Stimulated activated CD4-positive, alpha-beta T cell treated with anti-CD3 and anti-CD28 coated beads, TNF-alpha, amount 100 ng/mL, for 4 hours (primary cell): ENCODE measurements around the gene BCL7A.

Source experiments
- DNase-seq, 3 experiments: peaks; one replicate each; pipeline ENCODE4 v3.0.0-alpha.2; 2020; ENCODE audit warnings: low read depth in 3 of 3

Gene BCL7A

GRCh38 chr12:122079033-122079531 is 57.4 kb downstream of the BCL7A start:
- no peak for DNase-seq

- no peak for DNase-seq
Observed at GRCh38 chr12:122079532-122080081, 57.9 kb downstream of the BCL7A start.

DNA sequence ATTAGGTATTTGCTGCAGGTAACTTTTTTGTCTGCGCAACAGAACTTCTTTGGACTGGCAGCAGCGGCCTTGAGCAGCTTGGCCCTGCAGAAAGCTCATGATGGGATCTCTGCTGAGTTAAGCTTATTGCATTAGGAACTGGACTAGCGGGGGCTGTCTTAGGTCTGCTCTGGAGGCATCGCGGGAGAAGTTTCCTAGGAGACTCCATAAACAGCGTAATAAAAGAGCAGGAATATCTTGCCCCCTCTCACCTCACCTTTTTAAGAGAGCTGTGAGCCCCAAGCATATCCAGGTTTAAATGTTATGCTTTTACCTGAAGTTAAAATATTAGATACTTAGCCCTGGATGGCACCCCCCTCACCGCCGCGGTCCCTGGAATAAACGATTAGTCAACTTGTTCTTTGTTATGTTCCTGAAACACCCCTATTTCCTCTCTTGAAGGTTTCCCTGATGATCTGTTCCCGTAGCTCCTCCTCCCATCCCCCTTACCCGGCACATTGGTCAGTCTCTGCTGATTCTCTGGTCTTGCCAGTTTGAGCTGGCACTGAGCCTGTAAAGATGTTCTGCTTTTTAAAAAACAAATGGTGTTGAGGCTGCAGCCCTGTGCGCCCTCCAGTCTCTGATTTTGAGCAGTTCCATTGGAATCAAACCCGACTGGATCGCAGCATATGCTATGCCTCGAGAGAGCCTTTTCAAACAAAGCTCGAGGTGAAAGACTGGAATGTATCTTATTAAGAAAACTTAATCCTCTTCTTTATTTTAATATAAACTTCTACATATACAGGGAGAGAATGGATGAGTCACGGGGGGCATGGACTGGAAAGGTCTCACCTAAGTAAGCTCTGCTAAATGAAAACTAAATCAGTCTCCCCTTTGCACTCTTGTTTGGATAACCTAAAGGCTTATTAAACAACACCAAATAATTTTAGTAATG is 58.7 kb downstream of the BCL7A start:
- DNase-seq: no peak

GRCh38 chr12:122081083-122081696 is 59.5 kb downstream of the BCL7A start:
- DNase-seq: no peak

DNA sequence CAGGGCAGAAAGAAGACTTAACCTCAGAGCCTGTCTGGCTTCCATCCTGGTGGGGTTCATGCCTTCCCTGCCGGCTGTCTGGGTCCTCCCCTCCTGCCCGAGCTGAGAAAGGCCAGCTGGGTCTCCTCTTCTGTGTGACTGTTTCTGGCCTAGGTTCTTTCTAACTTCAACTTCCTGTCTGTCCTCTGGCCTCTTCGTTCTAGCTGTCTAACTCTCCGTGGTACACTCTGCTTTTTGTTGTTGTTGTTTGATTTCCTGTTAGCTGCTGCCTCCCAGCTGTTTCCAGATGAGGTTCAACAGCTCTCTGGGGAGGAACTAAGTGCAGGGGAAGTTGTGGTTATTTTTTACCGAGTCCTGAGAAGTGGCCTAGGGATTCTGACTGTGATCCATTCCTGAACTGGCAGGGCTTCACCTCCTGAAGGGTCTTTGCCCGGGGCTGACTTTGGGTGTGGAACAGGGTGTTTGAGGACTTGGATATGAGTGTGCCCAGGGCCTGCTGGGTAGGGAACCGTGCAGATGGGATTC is 60.1 kb downstream of the BCL7A start:
- DNase-seq: no peak

- DNase-seq: no peak
Observed at GRCh38 chr12:122082621-122083356, 61.1 kb downstream of the BCL7A start.

- DNase-seq: no peak
Observed at GRCh38 chr12:122084857-122085405, 63.2 kb downstream of the BCL7A start.

GRCh38 chr12:122085591-122085990 is 63.9 kb downstream of the BCL7A start:
- no peak for DNase-seq

GRCh38 chr12:122086116-122086515 is 64.4 kb downstream of the BCL7A start:
- no peak for DNase-seq

DNA sequence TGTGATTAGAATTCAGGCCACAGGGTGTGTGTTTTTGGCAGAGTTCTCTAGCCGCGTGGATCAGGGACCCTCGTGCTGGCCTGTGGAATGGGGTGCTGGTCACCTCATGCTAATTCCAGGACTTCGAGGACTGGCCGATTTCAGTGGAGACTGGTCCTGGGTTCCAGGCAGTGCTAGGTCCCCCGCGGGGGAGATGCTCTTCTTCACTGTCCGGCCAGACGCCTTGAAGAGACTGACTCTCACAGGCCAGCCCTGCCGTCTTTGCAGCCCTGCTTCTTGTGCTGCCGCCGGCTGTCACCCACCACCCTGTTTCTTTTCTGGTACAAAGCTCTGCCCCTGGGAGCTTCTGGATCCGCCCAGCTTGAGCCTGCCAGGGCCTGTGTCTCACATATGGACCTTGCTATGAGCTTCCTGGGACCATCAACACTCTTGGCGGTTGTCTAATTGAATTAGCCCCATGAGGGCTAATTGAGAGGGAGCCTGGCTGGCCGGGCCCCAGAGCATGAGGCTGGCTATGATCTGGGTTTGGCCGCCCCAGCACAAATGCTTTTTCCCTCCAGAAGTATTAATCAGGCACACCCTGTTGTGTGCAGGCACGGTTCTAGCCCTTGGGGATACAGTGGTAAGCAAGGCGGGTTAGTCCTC is 65.1 kb downstream of the BCL7A start:
- no peak for DNase-seq

- DNase-seq: no peak
Observed at GRCh38 chr12:122087431-122088178, 65.9 kb downstream of the BCL7A start.

DNA sequence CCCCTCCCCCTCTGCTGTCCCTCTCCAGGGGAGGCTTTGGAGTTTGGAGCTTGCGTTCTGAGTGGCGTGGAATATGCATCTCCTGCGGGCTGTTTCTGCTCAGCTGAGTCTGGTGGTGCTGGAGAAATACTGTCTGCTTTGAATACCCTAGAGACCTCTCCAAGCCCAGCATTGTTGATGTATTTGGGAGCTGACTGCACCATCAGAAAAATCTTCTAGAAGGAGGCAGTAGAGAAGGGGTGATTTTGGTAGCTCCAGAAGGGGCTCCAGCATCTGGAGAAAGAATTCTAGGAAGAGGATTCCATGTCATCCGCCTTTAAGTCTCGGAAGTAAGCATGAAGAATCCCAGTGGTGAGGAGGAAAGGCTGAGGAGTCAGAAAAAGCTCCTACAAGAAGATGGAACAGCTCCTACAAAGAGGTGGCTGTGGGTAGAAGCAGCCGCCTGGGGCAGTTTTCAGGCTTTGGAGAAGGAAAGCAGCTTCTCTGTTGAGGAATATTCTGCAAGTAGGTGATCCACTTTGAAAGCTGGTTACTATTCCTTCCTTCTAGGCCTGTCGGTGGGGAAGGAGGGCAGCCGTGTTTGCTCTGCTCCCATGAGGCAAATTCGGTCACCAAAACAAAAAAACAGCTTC is 66.6 kb downstream of the BCL7A start:
- no peak for DNase-seq

GRCh38 chr12:122089077-122089476 is 67.4 kb downstream of the BCL7A start:
- no peak for DNase-seq

DNA sequence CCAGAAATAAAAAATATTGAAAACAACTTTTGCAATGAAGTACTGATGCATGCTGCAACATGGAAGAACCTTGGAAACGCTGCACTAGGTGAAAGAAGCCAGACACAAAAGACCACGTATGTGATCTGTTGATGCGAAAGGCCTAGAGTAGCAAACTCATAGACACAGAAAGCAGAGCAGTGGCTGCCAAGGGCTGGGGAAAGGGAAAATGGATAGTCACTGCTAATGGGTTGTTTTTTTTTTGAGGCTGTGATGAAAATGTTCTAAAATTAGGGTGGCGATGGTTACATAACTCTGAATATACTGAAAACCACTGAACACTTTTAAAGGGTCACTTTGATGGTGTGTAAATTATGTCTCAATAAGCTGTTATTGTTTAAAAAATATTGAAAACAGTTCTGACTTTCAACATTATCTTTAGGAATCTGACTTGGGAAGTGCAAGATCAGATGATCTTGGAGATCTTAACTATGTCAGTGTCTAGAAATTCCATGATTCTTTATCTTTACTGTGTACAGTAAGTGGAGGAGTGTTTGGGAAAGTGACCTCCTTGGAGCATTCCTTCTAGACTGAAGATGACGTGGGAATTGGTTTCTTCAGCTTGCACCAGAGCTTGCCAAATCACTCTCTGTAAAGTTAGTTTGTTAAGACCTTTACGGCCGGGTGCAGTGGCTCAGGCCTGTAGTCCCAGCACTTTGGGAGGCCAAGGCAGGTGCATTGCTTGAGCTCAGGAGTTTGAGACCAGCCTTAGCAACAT is 69.3 kb downstream of the BCL7A start:
- no peak for DNase-seq

DNA sequence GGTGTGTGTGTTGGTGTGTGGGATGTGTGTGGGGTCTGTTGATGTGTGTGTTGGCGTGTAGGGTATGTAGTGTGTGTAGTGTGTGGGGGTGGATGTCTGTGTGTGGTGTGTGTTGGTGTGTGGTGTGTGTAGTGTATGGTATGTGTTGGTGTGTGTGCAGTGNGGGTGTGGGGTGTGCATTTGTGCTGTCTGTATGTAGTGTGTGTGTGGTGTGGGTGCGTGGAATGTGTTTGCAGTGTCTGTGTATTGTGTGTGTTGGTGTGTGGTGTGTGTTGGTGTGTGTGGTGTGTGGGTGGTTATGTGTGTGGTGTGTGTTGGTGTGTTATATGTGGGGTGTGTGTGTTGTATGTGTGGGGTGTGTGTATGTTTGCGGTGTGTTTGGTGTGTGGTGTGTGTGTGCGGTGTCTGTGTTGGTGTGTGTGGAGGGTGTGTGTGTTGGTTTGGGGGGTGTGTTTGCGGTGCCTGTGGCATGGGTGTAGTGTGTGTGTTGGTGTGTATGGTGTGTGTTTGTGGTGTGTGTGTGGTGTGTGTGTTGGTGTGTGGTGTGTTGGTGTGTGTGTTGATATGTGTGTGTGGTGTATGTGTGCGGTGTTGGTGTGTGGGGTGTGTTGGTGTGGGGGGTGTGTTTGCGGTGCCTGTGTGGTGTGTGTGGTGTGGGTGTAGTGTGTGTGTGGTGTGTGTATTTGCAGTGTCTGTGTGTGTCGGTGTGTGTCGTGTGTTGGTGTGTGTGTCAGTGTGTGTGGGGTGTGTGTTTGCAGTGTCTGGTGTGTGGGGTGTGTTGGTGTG is 71.6 kb downstream of the BCL7A start:
- no peak for DNase-seq

DNA sequence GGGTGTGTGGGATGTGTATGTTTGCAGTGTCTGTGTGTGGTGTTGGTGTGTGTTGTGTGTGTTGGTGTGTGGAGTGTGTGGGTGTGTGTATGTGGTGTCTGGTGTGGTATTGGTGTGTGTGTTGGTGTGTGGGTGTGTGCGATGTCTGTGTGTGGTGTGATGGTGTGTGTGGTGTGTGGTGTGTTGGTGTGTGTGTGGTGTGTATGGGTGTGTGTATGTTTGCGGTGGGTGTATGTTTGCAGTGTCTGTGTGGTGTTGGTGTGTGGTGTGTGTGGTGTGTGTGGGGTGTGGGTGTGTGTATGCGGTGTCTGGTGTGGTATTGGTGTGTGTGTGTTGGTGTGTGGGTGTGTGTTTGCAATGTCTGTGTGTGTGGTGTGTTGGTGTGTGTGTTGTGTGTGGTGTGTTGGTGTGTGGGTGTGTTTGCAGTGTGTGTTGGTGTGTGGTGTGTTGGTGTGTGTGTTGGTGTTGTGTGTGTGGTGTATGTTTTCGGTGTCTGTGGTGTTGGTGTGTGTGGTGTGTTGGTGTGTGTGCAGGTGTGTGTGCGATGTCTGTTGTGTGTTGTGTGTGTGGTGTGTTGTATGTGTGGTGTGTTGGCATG is 72.6 kb downstream of the BCL7A start:
- DNase-seq: no peak

DNA sequence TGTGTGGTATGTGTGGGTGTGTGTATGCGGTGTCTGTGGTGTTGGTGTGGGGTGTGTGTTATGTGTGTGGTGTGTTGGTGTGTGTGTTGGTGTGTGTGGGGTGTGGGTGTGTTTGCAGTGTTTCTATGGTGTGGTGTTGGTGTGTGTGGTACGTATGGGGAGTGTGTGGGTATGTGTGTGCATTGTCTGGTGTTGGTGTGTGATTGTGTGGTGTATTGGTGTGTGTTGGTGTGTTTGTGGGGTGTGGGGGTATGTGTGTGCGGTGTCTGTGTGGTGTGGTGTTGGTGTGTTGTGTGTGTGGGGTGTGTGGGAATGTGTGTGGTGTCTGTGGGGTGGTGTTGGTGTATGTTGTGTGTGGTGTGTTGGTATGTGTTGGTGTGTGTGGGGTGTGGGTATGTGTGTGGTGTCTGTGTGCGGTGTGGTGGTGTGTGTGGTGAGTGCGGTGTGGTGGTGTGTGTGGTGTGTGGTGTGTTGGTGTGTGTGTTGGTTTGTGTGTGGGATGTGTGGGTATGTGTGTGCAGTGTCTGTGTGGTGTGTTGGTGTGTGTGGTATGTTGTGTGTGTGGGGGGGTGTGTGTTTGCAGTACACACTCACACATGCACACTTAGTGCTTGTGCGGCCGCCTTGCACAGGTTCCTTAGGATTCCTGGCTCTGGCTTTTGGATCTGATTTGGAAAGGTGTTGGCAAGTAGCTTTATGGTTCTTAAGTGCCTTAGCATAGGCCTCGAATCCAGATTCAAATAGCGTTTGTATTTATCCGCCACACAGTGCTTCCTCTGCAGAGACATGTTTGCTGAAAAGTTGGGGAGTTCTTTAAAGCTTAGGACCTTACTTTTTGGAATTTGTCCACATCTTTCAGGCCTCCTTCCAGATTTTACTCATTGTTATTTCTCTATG is 73.3 kb downstream of the BCL7A start:
- no peak for DNase-seq
